Body of pancreas (tissue), 4 donors: ENCODE data around the gene PROCR. TPM values are rescaled to one million over a fixed set of nuclear protein-coding genes. Genes with fewer than 3 reads are reported as not detected.
"Not testable (repeated sequence)": the region's sequence is repeated elsewhere in the genome, so short reads cannot be mapped to it uniquely, and the experiment has no call there.

ENCODE experiments used
- ATAC-seq: fragments of 150-250 bp; one replicate; pipeline ENCODE4 v1.9.1; 2016
- DNase-seq, 4 donors: peaks; one replicate each; pipeline ENCODE4 v3.0.0-alpha.2; 2019
- H3K27ac ChIP-seq, 4 donors: fragments of 200-600 bp; sonication (generic); 1 replicate in 3 of 4; 2 replicates in 1 of 4; pipeline versions ENCODE4 v1.5.1 to v1.6.1; 2016 to 2019; ENCODE audit warnings: mild to moderate bottlenecking in 1 of 4, mixed read lengths in 1 of 4, moderate library complexity in 1 of 4
- H3K27me3 ChIP-seq, 2 donors: fragments of 200-600 bp; sonication (generic); one replicate each; pipeline ENCODE4 v1.6.0; 2016; ENCODE audit warnings: mild to moderate bottlenecking in 1 of 2
- H3K36me3 ChIP-seq, 2 donors: fragments of 200-600 bp; sonication (generic); replicated peaks in 1 of 2; 2 replicates each; pipeline ENCODE4 v1.5.1; 2016; ENCODE audit warnings: low read depth in 2 of 2; ENCODE audit not compliant: insufficient read depth in 1 of 2
- H3K4me1 ChIP-seq: fragments of 200-600 bp; sonication (generic); one replicate; pipeline ENCODE4 v1.6.0; 2016
- H3K4me3 ChIP-seq, 2 donors: fragments of 200-600 bp; sonication (generic); 1 replicate in 1 of 2; 2 replicates in 1 of 2; pipeline ENCODE4 v1.5.1; 2016 to 2019
- H3K9me3 ChIP-seq, 3 donors: fragments of 200-600 bp; sonication (generic); 1 replicate in 2 of 3; 2 replicates in 1 of 3; pipeline ENCODE4 v1.5.1; 2016
- POLR2A ChIP-seq, 3 donors: fragments of 450-650 bp; IDR thresholded peaks; one replicate each; pipeline ENCODE4 v1.6.1; 2016; ENCODE audit warnings: antibody characterized with exemption in 3 of 3, mild to moderate bottlenecking in 2 of 3
- WGBS, 2 donors: methylation state at CpG; one replicate each; pipeline ENCODE4 v1.1.5; 2017; 5-methylcytosine and 5-hydroxymethylcytosine counted together
- intact Hi-C: fragments of 100-400 bp; cut with DNase I; formaldehyde crosslinking; loops from one replicate; pipeline ENCODE4 v1.15.1; 2023
- total RNA-seq, 2 donors: library from RNA; depleted of rRNA; stranded (reverse); fragments of >200 nt; gene quantifications; one replicate each; pipeline ENCODE4 v1.1.0, GENCODE V29; 2016
- TF ChIP-seq, protein P1 (sequence below), 7 experiments: fragments of 450-650 bp in 4 of 7; fragments of 200-600 bp in 3 of 7; sonication (generic) in 3 of 7; IDR thresholded peaks; one replicate each; pipeline ENCODE4 v1.5.1; 2016 to 2019; ENCODE audit warnings: antibody characterized with exemption in 7 of 7

Gene PROCR
- total RNA-seq, 2 donors from 2014 or later, result 4.0 to 14.8 TPM

DNA sequence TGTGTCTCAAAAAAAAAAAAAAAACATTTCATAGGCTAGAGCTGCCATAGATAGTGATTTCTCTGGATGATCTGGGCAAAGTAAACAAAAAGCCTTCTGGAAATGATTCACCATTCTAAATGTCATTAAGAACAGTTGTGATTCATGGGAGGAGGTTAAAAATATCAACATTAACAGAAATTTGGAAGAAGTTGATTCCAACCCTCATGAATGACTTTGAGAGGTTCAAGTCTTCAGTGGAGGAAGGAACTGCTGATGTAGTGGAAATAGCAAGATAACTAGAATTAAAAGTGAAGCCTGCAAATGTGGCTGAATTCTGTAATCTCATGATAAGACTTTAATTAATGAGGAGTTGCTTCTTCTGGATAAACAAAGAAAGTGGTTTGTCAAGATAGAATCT is 27.9 kb downstream of the PROCR start:
- DNase-seq, result no peak
- intact Hi-C loops, result no loop called here
- Histone ChIP-seq H3K4me1 (no peaks in the 10 kb centered on the region), H3K4me3 (no peak overlapping the region), H3K27me3 (no peaks in the 10 kb centered on the region), H3K27ac (no peak overlapping the region), H3K9me3 (peaks cover 0 to 7% (median 0%) of the 10 kb centered on the region in 3 donors), H3K36me3 (no peaks in the 10 kb centered on the region)
- ATAC-seq, result no peak
- TF ChIP-seq, protein P1, sequence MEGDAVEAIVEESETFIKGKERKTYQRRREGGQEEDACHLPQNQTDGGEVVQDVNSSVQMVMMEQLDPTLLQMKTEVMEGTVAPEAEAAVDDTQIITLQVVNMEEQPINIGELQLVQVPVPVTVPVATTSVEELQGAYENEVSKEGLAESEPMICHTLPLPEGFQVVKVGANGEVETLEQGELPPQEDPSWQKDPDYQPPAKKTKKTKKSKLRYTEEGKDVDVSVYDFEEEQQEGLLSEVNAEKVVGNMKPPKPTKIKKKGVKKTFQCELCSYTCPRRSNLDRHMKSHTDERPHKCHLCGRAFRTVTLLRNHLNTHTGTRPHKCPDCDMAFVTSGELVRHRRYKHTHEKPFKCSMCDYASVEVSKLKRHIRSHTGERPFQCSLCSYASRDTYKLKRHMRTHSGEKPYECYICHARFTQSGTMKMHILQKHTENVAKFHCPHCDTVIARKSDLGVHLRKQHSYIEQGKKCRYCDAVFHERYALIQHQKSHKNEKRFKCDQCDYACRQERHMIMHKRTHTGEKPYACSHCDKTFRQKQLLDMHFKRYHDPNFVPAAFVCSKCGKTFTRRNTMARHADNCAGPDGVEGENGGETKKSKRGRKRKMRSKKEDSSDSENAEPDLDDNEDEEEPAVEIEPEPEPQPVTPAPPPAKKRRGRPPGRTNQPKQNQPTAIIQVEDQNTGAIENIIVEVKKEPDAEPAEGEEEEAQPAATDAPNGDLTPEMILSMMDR (IDR thresholded peaks at IDR 0.05), result no peak
- TF ChIP-seq POLR2A (IDR thresholded peaks at IDR 0.05), result no peak

DNA sequence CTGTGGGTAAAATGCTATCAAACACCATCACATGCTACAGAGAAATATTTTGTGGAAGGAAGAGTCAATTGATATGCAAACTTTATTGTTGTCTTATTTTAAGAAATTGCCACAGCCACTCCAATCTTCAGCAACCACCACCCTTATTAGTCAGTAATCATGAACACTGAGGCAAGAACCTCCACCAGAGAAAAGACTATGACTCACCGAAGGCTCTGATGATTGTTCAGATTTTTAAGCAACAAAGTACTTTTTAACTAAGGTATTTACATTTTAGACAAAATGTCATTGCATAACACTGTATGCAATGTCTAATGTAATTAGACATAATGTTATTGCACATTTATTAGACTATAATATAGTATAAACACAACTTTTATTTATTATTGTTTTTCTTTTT is 28.4 kb downstream of the PROCR start:
- intact Hi-C loops, result no loop called here
- H3K9me3 ChIP-seq, result peaks cover 0 to 7% (median 0%) of the 10 kb centered on the region in 3 donors
- H3K27me3 ChIP-seq, result no peaks in the 10 kb centered on the region
- H3K36me3 ChIP-seq, result no peaks in the 10 kb centered on the region
- TF ChIP-seq, protein P1 (IDR thresholded peaks at IDR 0.05), result no peak
- no peak for TF ChIP-seq POLR2A (IDR thresholded peaks at IDR 0.05)
- H3K27ac ChIP-seq, result no peak overlapping the region
- 80 to 97% methylated on average over 1 of the region's 1 CpG for WGBS, 2 donors
- H3K4me3 ChIP-seq, result no peak overlapping the region
- ATAC-seq (no peak), DNase-seq (no peak)
- H3K4me1 ChIP-seq, result no peaks in the 10 kb centered on the region

DNA sequence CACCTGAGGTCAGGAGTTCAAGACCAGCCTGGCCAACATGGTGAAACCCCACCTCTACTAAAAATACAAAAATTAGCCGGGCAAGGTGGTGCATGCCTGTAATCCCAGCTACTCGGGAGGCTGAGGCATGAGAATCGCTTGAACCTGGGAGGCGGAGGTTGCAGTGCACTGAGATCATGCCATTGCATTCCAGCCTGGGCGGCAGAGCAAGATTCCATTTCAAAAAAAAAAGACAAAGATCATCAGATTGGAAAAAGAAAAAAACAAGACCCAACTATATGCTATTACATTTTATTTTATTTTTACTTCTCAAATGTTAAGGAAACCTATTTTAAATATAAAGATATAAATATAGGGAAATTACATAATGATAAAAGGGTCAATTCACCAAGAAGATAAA is 29.6 kb downstream of the PROCR start:
- H3K4me3 ChIP-seq, H3K36me3 ChIP-seq, H3K27ac ChIP-seq, H3K9me3 ChIP-seq, H3K27me3 ChIP-seq, intact Hi-C loops, ATAC-seq, H3K4me1 ChIP-seq, DNase-seq: not testable (repeated sequence)
- 91% methylated on average over 5 of the region's 5 CpGs for WGBS, 2 donors

DNA sequence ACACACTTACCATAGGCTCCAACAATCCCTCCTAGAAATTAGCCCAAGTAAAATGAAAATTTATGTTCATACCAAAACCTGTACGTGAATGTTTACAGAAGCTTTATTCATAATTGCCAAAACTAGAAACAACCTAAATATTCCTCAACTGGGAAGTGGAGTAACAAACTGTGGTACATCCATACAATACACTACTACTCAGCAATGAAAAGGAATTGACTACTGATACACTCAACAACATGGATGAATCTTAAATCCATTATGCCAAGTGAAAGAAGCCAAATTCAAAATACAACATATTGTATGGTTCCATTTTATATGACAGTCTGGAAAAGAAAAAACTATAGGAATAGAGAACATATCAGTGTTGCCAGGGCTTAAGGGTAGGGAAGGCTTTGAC is 34.9 kb downstream of the PROCR start:
- H3K27me3 ChIP-seq, result no peaks in the 10 kb centered on the region
- intact Hi-C loops, result no loop called here
- 88% methylated on average over 1 of the region's 1 CpG for WGBS, 2 donors
- H3K4me3 ChIP-seq, result no peak overlapping the region
- peaks cover 14% of the 10 kb centered on the region for H3K4me1 ChIP-seq
- no peak for ATAC-seq
- TF ChIP-seq, protein P1 (IDR thresholded peaks at IDR 0.05), result no peak
- no peak overlapping the region for H3K27ac ChIP-seq
- no peaks in the 10 kb centered on the region for H3K9me3 ChIP-seq
- no peaks in the 10 kb centered on the region for H3K36me3 ChIP-seq
- no peak for DNase-seq

DNA sequence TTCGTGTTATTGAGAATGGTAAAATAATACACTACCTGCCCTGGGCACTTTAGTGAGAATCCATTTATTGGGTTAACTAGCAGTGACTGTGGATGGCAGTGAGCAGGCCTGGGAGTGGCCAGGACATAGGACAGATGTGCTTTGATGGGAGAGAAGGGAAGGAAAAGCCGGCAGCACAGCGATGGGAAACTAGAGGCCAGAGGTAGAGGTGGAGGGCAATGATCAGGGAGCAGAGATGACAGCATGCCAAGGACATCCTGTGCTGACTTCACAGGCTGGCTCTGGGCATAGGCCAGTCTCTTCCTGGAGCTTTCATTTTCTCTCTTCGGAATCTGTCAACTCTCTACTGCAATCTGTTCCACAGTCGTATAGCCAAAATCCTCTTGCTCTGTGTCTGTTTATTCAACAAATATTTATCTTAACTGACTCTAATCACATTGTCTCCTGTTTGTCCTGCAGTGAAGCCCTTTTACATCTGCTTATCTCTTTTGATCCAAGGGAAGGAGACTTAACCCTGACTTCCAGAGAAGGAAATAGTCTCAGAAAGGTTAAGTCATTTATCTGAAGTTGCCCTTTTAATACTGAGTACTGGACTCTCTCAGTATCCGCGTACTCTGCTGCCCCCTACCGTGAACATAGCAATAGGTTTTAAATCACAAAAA is 36.2 kb downstream of the PROCR start:
- WGBS, 2 donors, result 16 to 20% methylated on average over 8 of the region's 8 CpGs
- H3K27me3 ChIP-seq, result no peaks in the 10 kb centered on the region
- H3K4me3 ChIP-seq, result no peak overlapping the region
- DNase-seq, result peak; percentile 87
- peak; percentile 96 for ATAC-seq
- no peak for TF ChIP-seq POLR2A (IDR thresholded peaks at IDR 0.05)
- TF ChIP-seq, protein P1 (IDR thresholded peaks at IDR 0.05), result peak; percentile 69 to 95 (median 91)
- H3K36me3 ChIP-seq, result no peaks in the 10 kb centered on the region
- peak overlapping the region; percentile 27 to 71 (median 60) for H3K27ac ChIP-seq
- intact Hi-C loops, result no loop called here
- H3K4me1 ChIP-seq, result peaks cover 14% of the 10 kb centered on the region
- H3K9me3 ChIP-seq, result no peaks in the 10 kb centered on the region
